BE2C (cell line): ENCODE data around the gene ICA1.

ENCODE experiments used
- DNase-seq: peaks from one replicate; pipeline ENCODE4 v3.0.0-alpha.2; 2020
- H3K27me3 ChIP-seq: fragments of 250-450 bp; sonication (Bioruptor Pico); 2 replicates; pipeline ENCODE4 v1.5.1; 2020; ENCODE audit warnings: mild to moderate bottlenecking
- H3K36me3 ChIP-seq: fragments of 250-450 bp; sonication (Bioruptor Pico); 2 replicates; pipeline ENCODE4 v1.5.1; 2020; ENCODE audit warnings: mild to moderate bottlenecking
- H3K4me1 ChIP-seq: fragments of 250-450 bp; sonication (Bioruptor Pico); 2 replicates; pipeline ENCODE4 v1.5.1; 2020
- H3K4me3 ChIP-seq: 2 replicates; pipeline ENCODE4 v1.5.1; 2011; ENCODE audit warnings: low read depth, low read length
- H3K9me3 ChIP-seq: fragments of 250-450 bp; sonication (Bioruptor Pico); 2 replicates; pipeline ENCODE4 v1.5.1; 2020
- TF ChIP-seq, protein P1 (sequence below): IDR thresholded peaks from 2 replicates; pipeline ENCODE4 v1.5.1; 2012; ENCODE audit warnings: mild to moderate bottlenecking, low read depth, low read length

The ICA1 gene

DNA sequence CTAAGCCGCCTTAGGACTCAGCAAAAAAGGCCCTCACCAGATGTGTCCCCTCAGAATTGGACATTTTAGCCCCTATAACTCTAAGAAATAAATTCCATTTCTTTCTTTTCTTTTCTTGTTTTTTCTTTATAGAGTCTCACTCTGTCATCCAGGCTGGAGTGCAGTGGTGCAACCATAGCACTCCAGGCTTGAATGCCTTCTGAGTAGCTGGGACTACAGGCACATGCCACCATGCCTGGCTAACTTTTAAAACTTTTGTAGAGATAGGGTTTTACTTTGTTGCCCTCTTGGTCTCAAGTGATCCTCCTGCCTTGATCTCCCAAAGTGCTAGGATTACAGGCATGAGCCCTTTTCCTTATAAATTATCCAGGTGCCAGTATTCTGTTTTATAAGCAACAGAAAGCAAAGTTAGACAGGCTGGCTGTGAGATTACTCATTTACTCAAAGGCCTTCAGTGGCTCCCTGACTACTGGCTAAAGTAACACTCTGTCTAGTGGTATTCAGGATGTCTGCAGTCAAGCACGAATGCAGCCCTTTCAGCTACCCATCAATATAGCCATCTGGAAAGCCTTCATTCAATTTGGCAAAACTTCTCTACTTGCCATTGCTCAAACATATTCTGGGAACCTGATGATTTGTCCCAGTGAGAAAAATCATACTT is 128.6 kb downstream of the ICA1 start:
- DNase-seq, result no peak
- Histone ChIP-seq H3K4me3 (no peak overlapping the region), H3K4me1 (no peaks in the 10 kb centered on the region), H3K9me3 (no peaks in the 10 kb centered on the region), H3K36me3 (peaks cover 15% of the 10 kb centered on the region), H3K27me3 (no peaks in the 10 kb centered on the region)
- TF ChIP-seq, protein P1, sequence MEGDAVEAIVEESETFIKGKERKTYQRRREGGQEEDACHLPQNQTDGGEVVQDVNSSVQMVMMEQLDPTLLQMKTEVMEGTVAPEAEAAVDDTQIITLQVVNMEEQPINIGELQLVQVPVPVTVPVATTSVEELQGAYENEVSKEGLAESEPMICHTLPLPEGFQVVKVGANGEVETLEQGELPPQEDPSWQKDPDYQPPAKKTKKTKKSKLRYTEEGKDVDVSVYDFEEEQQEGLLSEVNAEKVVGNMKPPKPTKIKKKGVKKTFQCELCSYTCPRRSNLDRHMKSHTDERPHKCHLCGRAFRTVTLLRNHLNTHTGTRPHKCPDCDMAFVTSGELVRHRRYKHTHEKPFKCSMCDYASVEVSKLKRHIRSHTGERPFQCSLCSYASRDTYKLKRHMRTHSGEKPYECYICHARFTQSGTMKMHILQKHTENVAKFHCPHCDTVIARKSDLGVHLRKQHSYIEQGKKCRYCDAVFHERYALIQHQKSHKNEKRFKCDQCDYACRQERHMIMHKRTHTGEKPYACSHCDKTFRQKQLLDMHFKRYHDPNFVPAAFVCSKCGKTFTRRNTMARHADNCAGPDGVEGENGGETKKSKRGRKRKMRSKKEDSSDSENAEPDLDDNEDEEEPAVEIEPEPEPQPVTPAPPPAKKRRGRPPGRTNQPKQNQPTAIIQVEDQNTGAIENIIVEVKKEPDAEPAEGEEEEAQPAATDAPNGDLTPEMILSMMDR, result no peak

DNA sequence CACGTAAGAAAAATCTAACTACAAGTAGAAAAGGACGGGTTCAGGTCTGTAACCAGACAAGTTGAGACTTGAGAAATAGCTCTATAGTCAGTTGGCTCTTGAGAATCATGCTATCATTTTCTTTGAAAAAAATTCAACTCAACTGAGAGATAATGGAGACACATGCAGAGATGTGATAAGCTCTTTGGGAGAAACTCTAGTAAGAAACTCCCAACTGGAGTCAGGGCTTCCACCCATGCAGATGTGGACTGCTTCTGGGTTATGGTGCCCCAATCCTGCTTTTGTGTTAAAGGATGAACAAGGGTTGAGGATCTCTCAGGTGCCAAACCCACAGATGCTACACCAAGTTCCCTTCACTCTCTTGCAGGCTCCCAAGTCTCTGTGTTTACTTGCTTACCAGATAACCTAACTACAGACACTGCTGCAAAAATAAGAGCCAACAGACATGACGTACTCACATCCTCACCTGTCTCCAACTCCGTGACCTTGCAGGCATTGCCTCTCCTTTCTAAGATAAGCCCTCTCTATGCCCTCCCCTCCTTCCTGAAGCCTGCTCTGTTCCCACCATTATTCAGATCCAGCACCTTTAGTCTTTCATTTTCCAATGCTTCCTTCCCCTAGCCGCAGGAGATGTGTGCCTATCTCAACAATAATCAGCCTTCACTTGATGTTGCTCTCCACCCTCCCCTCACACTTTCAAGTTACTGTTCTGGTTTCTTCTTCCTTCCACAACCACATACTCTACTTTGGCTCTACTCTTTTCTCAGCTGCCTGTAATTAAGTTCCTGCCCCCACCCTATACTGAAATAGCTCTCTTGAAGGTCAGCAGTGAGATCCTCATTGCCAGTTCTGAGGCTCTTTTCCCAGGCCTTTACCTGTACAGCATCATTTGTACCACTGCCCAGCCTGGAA is 130.0 kb downstream of the ICA1 start:
- H3K4me1 ChIP-seq, result no peaks in the 10 kb centered on the region
- H3K27me3 ChIP-seq, result no peaks in the 10 kb centered on the region
- H3K36me3 ChIP-seq, result peaks cover 20% of the 10 kb centered on the region
- TF ChIP-seq, protein P1, result no peak
- H3K4me3 ChIP-seq, result no peak overlapping the region
- DNase-seq, result no peak
- no peaks in the 10 kb centered on the region for H3K9me3 ChIP-seq

DNA sequence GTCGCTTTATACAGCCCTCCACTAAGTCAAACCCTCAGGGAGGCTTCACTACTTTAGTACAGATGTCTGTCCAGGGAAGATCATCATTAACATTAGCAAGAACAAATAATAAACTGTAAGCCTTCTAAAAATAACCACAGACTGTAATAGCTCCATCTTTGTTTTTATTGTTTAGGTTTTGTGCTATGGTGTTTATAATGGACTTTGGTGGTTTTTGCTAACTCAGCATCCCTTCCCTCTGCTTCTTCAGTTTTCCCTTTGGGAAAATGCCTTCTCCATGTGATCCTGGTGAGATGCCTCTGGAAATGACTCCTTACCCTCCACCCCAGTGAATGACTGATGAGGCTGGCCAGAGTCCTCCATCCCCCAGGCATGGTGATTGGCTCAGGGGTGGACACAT is 131.3 kb downstream of the ICA1 start:
- Histone ChIP-seq H3K4me1 (no peaks in the 10 kb centered on the region), H3K36me3 (peaks cover 16% of the 10 kb centered on the region), H3K27me3 (no peaks in the 10 kb centered on the region), H3K9me3 (no peaks in the 10 kb centered on the region), H3K4me3 (no peak overlapping the region)
- no peak for DNase-seq
- TF ChIP-seq, protein P1, result no peak

DNA sequence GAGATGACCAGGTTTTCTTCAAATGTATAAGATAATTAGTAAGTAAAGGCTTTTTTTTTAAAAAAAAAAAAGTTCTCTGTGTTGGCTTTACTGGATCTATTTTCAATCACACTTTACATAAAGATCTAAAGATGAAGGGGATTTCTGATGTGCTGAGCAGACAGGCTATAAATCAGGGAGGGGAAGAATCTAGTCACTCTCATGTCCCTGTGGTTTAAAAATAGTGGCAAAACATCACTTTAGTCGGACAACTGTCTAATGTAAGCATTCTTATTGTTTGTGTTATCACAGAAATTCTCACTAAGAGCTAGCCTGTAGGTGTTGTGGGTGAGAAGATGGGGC is 132.7 kb downstream of the ICA1 start:
- peaks cover 19% of the 10 kb centered on the region for H3K36me3 ChIP-seq
- no peaks in the 10 kb centered on the region for H3K27me3 ChIP-seq
- no peak overlapping the region for H3K4me3 ChIP-seq
- no peak for DNase-seq
- TF ChIP-seq, protein P1, result no peak
- H3K9me3 ChIP-seq, result no peaks in the 10 kb centered on the region
- no peaks in the 10 kb centered on the region for H3K4me1 ChIP-seq

DNA sequence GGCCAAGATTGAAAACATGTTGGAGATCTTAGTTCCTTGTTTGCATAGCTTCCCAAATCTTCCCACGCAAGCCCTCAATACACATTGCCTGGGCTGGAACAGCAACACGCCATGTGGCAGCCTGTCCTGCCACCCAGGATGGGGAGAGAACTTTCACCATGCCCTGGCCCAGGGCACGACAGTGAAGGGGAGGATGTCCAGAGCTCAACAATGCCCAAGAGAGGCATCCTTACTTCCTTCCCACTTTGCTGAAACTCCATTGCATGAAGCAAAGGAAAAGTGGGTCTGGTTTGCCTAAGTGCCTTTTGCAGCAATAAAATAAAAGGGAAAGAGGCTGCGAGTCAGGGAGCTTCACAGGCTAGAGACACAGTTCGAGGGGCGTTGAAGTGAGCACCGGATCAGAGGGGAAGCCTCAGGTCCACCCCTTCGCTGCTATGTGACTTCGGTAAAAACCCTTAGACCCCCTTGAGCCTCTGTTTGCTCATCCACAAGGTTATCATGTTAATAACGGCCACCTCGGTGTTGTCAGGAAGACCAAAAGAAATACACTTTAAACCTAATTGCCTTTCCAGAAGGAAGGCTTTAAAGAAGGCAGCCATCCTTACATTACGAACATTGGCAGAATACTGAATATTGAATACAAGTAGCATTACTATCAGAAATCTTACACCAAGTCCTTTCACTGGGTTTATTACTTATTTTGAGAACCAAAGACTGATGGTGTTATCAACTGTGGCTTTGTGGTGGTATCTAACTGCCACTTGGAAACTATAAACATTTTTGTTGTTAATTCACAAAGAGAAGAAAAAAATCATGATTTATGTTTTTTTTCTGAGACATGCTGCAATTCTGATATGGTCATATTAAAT is 133.3 kb downstream of the ICA1 start:
- H3K4me1 ChIP-seq, result no peaks in the 10 kb centered on the region
- TF ChIP-seq, protein P1, result no peak
- no peak overlapping the region for H3K4me3 ChIP-seq
- peaks cover 19% of the 10 kb centered on the region for H3K36me3 ChIP-seq
- no peak for DNase-seq
- H3K9me3 ChIP-seq, result no peaks in the 10 kb centered on the region
- no peaks in the 10 kb centered on the region for H3K27me3 ChIP-seq
